ENCODE measurements around the gene IDH3G.
"Not testable (repeated sequence)": the region's sequence is repeated elsewhere in the genome, so short reads cannot be mapped to it uniquely, and the experiment has no call there.

IDH3G gene

GRCh38 chrX:153794018-153794896 lies at the start of gene IDH3G, which contains the start of gene SSR4:
Gene IDH3G (minus strand): TSS chrX:153794375. CDS start chrX:153794326, 49 bp downstream.
Gene SSR4 (plus strand): TSS chrX:153794668. CDS start chrX:153794688, 20 bp downstream.
- DNase-seq = peak; percentile 84 to 92

GRCh38 chrX:153836921-153837320 lies 42.7 kb upstream of the IDH3G start:
- DNase-seq = no peak

DNA sequence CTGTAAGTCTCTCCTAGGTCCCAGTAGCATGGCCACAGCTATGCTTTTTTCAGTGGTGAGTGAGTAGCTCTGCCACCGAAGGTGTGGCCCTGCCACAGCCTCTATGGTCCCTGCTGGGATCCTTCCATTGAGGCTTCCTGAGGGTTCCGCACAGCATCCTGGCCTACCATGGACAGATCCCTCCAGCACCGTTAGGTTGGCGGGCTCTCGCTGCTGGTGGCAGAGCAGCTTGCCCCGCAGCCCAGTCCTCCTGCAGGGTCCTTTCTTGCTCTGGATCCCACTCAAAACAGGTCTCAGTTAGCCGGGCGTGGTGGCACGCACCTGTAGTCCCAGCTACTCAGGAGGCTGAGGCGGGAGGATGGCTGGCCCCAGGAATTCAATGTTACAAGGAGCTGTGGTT lies 38.6 kb upstream of the IDH3G start:
- DNase-seq = no peak

- DNase-seq = no peak
These were observed 37.4 kb upstream of the IDH3G start for GRCh38 chrX:153831429-153832150.

- DNase-seq = no peak
These were observed 36.7 kb upstream of the IDH3G start for GRCh38 chrX:153830640-153831428.

DNA sequence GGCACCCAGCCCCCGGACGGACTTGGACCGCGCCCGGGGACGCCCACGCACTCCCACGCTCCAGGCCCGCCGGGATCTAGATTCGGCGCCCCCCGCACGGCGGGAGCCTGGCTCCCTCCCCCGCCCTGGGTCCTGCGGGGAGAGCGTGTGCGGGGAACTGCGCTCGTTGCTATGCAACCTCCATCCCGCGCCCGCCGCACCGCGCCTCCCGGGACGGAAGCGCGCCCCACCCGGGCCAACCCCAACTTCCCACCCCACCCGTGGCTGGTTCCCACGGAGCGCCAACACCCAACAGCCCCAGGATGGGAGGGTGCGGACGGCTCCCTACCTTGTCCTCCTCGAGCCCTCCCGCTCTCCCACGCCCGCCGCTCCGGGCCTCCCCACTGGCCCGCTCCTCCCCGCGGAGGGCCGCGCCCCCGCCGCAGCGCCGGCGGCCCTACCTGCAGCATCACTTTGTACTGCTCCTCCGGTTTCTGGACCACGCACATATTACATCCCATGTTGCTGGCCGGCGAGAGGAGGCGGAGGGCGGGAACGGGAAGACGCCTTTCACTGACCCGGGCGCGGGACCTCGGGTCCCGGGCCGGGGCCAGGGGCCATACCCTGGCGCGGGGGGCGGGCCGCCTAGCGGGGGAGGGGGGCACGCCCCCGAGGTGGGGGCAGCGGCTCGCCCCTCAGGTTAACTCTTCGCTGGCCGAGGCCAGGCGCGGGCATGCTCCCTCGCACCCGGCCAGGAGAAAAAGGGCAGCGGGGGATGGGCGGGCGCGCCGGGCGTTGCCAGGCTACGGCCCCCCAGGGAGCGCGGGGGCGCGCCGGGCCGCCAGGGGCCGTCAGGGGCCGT lies 35.8 kb upstream of the IDH3G start, which contains the start of gene PDZD4:
Gene PDZD4 (minus strand): TSS at position 746 of the 841 bp plus-strand sequence. CDS start 246 bp downstream, at position 500.
- no peak for DNase-seq

- DNase-seq = no peak
These were observed 35.3 kb upstream of the IDH3G start for GRCh38 chrX:153829549-153829798.

- DNase-seq = no peak
These were observed 34.8 kb upstream of the IDH3G start for GRCh38 chrX:153828723-153829548.

DNA sequence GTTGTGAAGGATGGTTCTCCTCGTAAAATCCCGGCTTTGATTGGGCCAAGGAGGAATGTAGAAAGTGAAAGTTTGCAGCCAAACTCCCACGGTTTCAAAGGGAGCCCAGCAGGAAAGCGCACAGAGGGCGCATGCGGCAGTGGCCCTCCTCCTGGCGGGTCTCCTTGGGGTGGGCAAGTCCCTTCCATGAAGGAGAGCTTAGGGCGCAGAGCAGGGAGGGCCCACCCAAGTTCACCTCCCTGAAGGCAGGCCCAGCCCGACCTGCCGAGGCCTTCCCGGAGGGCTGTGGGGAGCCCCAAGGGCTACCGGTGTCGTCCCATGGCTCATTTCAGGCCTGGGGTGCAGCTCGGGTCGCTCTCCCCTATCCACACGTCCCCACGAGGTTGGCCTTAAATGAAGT lies 34.1 kb upstream of the IDH3G start:
- no peak for DNase-seq

DNA sequence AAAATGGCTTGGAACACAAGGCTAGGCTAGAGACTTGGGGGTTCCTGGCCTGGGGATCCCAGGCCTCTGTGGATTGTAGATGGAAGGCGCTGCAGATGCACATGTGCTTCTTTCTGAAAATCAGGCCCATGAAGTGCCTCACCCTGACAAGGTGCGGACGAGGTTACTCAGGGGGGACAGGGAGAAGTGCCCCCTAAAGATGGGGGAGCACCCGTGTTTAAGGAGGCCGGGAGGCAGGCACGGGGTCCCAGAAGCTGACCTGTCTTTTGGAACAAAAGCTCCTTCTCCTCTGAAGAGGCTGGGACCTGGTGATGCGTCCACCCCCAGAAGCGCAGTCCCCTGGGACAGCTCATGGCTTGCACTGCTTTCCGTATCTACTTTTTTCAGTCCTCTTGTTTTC lies 33.7 kb upstream of the IDH3G start:
- no peak for DNase-seq

- no peak for DNase-seq
These were observed 32.8 kb upstream of the IDH3G start for GRCh38 chrX:153827016-153827415.

DNA sequence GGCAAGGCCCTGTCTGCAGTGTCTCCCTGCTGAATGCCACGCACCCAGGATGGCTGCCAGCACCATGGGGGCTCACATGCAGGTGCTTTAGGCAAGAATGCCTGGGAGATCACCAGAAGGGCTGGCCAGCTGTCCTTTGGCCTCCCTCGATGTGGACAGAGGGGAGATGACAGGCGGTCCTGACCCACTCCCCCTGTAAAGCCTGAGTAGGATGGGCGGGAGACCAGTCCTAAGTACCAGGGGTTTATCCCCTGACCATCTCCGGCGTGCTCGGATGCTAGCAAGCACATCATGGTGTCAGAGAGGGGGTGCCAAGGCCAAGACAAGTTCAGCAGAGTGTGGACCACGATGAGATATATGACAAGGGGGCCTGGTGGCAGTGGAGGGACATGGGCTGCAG lies 30.9 kb upstream of the IDH3G start:
- no peak for DNase-seq

GRCh38 chrX:153824348-153824747 lies 30.2 kb upstream of the IDH3G start:
- DNase-seq = no peak

GRCh38 chrX:153821066-153821465 lies 26.9 kb upstream of the IDH3G start:
- DNase-seq = no peak

GRCh38 chrX:153820601-153821000 lies 26.4 kb upstream of the IDH3G start:
- no peak for DNase-seq

GRCh38 chrX:153819384-153820040 lies 25.3 kb upstream of the IDH3G start:
- no peak for DNase-seq

DNA sequence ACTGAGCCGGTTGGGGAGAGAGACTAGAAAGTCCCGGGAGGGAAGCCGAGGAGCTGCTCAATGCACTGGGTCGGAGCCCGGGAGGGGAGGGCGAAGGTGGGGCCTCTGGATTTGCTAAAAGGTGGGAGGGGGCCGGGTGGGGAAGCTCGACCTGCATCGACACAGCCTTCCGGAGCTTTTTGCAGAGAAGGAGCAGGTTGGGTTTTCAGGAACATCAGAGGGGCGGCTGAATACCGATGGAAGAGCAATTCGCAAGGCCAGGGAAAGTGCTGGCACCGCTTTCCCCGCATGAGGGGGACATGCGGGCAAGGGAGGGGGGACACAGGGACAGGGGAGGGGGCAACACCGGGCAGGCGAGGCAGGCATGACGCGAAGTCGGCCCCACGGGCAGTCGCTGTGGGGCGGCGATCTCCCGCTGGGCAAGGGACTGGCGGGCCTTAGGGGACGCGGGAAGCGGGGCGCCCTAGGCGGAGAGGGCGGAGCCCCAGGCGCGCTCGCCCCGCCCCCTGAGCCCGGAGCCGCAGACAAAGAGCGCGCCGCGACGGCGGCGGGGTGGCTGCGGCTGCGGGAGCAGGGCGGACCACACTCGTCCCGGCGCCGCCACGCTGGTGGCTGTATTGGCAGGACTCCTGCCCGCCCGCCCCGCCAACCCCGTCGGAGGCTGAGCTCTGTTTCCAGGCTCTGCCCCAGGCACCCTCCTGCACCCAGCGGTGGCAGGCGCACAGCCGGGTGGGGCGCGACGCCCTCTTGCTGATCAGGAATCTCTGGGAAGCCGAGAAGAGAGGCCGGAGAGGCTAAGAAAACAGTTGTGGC lies 24.6 kb upstream of the IDH3G start:
- no peak for DNase-seq

- DNase-seq = not testable (repeated sequence)
These were observed 23.9 kb upstream of the IDH3G start for GRCh38 chrX:153818064-153818463.

DNA sequence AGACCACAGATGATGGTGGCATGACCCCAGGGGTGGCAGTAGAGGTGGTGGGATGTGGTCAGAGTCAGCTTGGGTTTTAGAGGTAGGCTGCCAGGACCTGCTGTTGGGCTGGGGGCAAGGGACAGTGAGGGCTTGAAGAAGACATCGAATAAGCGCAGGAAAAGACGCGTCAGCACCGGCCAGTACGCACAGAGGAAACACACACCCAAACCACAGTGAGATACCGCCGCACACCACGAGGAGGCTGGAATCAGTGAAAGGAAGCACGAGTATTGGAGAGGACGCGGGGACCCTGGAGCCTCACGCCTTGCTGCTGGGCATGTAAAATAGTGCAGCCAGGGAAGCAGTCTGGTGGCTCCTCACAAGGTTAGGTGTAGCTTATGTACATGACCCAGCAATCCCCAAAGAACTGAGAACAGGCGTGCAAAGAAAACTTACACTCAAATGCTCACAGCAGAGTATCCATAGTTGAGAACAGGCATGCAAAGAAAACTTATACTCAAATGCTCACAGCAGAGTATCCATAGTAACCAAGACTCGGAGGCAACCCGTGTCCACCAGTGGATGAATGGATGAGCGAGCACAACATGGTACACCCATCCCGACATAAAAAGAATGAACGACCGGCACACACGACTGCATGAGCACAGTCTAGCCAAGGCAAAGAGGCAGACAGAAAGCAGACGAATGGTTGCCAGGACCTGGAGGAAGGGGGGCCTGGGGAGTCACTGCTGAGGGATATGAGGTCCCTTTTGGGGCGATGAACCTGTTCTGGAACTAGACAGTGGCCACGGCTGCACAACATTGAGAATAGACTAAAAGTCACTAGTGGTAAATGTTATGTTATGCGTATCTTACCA lies 22.9 kb upstream of the IDH3G start:
- no peak for DNase-seq
